GM19455 (cell line): ENCODE data around the gene KDM4B.

ENCODE experiments used
- ATAC-seq: cut with Tn5 transposase; IDR thresholded peaks from one replicate; pipeline ENCODE4 v1.9.1; 2021; ENCODE audit not compliant: unreplicated experiment

KDM4B gene

DNA sequence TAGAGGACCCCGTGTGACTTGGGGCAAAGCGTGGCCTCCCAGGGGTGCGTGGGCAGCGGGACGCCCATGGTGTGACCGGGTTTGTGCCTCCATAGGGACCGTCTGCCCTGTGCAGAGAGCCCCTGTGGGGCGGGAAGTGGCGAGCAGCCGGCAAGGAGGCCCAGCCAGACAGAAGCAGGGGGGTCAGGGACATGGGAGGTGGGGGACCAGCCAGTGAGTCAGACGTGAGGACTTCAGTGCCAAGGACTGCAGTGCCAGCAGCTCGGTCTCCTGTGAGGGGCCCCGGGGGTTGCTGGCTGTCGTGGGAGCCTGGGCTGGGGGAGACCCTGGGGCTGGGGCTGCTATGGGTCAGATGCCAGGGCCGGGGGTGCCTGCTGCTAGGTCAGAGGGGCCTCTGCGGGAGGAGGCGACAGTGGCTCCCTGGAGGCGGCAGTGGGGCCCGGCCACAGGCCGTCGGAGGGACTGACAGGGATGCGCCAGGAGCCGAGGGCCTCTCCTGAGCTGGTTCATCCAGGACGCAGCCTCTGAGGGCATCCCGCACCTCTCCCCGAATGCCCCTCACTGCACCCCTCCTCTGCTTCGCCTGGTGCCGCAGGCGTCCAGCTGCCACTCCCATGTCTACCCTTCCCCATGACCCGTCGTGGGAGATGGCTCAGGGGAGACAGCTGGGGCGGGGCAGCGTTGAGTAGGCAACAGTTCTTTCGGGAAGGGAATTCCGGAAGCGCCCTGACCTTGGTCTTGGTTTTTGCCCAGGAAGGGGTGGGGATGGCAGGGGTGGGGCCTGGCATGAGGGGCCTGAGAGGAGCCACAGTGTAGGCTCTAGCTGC lies 80.0 kb downstream of the KDM4B start:
- no peak for ATAC-seq

DNA sequence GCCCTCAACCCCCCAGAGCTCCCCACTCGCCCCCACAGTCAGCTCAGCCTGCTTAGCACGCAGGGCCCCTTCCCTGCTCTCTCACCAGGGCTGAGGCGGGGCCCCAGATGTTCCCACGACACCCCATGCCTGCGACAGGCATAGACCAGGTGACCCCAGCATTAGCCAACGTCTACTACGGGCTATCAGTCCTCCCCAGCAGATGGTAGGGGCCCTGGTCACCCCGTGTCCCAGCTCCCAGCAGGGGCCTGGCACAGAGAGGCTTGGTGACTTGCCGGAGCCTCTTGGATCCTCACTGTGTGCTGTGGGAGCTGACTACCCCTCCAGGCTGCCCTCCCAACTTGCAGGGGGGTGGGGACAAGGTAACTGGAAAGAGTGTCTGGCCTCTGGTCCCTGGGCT lies 80.6 kb downstream of the KDM4B start:
- no peak for ATAC-seq

DNA sequence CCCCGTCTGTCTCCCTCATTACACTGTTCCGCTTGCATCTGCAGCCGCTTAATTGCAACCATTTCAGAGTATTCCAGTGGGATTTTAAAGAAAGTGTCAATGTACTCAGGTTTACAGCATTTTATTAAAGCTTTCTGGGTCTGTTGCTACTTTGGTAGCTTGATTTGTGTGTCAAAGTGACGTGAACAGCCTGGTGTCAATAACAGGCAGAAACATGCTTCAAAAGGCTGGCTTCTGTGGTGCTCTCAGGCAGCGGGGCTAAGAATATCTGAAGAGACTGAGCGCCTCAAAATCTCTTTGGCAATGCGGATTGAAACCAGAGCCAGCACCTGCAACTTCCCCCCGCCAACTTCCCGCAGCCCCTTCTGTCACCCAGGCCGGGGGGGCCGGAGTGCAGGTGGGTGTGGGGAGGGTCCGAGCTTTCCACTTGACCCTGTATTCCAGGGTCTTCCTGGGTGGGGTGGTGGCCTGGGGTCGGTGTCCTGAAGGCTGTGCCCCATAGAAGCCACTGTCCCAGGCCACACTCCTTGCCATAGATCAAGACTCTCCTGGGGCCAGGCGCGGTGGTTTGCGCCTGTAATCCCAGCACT lies 81.2 kb downstream of the KDM4B start:
- ATAC-seq, result no peak

DNA sequence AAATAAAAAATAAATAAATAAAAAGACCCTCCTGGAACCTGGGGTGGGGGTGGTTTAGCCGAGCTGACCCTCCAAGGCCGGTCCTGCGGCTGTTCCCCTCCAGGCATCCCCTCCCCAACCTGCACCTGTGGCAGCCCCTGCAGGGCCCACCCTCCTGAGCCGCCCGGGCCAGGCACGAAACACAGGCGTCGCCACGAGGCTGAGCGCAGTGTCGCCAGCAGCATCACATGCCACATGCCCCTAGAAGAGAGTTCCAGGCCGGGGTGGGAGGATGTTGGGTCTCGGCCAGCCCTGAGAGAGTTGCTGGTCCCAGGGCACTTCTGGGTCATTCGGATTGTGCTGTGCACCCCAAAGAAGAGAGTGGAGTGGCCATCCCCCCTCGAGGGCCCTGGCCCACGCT lies 82.0 kb downstream of the KDM4B start:
- ATAC-seq, result no peak

DNA sequence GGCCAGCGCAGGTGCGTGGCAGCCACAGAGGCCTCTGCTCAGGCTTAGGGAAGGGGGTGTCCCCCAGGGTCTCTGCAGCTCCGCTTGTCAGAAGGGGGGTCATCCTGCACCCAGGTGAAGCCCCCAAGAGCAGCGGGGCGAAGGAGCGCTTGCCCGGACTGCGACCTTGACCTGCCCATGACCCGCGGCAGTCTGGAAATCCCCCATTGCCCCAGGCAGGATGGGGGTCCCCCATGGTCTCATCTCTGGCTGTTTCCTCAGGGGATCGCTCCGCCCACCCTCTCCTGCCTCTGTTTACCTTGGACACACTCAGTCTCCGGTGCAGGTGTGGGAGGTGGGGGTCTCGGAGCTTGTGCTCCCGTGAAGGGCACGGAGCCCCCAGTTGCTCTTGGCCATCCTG lies 82.7 kb downstream of the KDM4B start:
- no peak for ATAC-seq

DNA sequence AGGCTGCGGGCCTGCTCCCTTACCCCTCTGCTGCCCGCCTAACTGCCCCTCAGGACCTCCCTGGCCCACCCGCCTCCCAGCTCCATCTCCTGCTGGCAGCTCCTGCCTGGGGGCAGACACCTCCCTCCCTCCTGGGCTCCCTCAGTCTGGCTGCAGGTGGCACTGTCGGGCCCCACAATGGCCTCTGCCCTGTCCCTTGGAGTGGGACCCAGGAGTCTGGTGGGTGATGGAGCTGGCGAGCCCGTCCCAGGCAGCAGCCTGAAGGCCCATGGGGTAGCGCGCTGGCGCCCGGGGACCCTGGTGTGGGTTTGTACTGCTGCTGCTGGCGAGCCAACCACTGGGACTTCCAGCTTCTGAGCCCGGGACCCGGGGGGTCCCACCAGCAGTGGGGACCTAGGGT lies 83.6 kb downstream of the KDM4B start:
- ATAC-seq, result no peak

DNA sequence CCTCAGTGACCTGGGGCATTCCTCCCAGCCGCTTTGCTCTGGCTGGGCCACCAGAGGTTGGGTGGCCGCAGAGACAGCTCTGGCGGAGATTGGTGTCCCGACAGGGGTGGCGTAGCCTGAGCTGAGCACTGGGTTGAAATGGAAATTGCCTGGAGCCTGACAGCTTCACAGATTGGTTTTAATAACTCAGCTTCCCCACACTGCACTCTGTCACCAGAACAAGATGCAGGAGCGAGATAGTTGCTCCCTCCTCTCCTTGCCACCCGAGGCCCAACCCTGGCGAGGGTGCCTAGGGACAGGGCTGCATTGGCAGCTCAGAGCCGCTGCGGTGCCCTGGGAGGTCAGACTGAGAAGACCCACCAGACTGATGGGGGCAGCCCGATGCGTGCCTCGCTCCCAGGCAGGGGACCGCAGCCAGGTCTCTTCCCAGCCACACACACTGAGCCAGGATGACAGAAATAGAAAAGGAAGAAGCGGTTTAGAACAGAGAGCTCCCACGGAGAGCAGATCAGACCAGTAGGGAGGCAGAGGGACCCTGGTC lies 84.1 kb downstream of the KDM4B start:
- ATAC-seq, result no peak

DNA sequence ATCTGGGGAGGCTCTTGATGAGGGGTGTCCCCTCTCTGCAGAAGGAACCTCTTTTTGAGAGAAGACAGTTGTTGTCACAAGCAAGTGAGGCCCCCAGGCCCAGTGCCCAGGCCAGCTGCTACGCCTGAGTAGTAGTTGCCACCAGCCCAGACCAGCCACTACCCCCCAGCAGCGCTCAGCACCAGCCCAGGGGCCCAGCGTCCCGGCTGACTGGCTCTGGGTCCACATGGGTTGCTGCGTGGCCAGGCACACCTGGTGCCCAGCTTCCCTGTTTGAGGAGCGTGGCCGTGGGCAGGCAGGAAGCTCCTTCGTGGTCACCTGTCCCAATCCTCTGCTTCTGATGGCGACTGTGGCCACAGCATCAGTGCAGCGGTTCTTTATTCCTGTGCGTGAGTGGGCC lies 84.7 kb downstream of the KDM4B start:
- ATAC-seq, result no peak

DNA sequence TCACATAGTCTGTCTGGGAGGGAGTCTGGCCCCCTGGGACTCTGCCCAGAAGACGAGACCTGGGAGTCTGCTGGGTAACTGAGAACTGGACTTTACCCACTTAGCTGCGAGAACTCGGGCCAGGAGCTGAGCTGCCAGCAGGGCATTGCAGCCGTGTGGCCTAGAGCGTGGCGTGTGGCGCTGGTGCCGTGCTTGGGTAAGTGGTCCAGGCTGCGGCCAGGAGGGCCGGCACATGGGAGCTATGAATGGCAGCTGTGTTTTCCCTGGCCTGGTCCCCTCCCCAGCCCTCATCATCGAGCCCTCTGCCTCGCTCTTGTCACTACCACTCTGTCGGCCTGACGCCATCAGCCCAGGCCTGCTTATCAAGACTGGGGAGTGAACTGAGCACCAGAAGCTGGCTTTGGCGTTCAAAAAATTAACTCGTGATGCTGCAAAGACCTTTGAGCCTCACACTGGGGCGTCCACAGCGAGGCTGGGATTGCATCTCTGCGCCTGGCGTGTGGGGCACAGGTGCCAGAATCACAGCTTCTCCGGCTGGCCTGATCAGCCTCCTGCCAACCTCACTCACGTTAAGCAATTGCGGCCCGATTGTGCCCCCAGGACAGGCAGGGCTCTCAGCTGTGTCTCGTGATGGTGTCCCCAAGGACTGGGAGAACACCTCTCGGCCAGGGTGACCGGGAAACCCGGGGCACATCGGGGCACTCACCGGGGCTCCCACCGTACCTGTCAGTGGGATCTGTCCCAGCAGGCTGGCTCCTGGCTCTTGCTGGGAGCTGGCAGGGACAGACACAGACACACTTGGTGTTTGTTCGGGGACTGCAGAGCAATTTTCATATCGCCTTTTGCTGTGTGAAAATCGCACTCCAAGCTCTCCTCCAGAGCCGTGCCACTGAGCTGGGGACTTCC lies 85.9 kb downstream of the KDM4B start:
- no peak for ATAC-seq

DNA sequence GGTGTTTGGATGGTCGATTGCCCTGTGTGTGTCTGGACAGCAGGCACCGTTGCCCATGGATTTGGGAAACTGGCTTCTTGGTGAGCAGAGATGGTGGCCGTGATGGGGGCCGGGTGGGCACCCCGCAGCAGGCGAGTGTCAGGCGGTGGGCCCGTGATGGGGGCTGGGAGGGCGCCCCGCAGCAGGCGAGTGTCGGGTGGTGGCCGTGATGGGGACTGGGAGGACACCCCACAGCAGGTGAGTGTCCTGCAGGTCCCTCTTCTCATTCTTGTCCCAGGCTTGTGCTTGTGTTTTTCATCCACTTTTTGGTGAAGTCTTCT lies 86.5 kb downstream of the KDM4B start:
- ATAC-seq, result no peak

DNA sequence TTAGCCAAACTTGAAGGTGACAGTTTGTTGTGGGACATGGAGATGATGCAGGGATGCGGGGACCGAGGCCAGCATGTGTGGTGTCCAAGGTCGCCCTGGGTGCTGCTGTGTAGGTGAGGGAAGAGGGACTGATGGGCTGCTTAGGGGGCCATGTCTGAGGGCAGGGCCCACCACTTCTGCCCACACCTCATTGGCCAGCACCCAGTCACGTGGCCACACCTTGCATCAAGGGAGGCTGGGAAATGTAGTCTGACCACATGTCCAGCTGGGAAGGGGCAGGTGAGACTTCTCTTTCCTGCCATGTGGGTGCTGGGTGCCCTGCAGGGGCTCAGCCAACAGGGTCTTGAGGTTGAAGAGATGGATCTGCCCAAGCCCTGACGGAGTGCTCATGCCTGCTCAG lies 88.9 kb downstream of the KDM4B start:
- ATAC-seq, result no peak

DNA sequence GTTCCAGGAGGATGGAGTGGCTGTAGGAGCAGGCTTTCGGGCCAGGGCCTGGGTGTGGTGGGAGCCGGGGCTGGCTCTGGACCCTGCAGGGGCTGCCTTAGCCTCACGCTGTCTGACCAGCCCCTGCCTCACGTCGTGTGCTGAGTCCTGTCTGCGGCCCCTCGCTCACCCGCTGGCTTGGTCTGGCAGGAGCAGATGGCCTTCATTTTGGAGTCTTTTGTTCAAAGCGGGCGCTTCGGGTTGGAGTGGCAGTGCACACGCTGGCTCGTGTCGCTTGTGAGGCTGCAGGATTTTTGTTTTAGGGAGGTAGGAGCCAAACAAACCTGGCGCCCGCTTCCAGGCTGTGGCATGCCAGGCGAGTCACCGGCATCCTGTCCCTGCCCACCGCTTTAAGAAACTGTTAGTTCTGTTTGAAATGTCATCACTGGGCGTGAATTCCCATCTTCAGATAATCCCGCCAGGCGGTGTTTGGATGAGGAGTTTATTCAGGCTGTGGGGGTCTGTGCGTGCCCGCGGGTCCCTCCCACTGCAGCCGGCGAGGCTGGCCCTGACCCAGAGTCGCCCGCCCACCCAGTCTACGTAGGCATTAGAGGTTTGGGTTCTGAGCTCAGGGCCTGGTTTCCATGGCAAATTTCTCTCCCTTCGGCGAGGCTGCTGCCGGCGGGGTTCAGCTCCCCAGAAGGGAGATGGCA lies 89.8 kb downstream of the KDM4B start:
- ATAC-seq, result no peak

DNA sequence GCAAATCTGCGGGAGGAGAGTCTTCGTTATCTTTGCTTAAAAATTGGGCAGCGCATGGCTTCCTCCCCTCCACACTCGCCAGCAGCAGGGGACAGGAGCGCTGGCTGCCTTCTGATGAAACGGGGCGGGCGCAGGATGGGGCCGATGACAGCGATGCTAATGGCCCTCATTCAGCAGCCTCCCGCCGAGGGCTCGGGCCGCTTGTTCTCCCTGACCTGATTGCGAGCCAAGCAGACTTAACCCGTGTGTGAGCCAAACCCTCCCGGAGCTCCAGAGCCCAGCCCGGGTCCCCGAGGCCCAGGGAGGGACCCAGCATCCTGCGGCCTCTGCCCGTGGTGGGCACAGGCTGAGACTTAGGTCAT lies 90.3 kb downstream of the KDM4B start:
- ATAC-seq, result no peak

DNA sequence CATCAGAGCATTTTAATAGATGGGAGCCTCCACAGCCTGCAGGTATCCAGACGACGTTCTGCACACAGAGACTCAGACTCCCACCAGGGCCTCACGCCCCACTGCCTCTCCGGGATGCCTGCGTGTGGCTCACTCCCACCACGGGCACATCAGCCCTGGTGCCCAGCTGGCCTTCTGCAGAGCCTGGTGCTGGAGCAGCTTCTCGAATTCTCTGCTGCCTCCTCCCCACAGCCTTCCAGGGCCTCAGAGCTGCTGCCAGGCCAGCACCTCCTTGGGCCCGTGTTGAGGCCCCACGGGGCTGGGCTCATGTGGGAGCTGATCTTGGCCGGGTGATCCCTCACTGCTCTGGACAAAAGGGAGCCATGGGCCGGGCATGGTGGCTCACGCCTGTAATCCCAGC lies 90.9 kb downstream of the KDM4B start:
- ATAC-seq, result no peak

DNA sequence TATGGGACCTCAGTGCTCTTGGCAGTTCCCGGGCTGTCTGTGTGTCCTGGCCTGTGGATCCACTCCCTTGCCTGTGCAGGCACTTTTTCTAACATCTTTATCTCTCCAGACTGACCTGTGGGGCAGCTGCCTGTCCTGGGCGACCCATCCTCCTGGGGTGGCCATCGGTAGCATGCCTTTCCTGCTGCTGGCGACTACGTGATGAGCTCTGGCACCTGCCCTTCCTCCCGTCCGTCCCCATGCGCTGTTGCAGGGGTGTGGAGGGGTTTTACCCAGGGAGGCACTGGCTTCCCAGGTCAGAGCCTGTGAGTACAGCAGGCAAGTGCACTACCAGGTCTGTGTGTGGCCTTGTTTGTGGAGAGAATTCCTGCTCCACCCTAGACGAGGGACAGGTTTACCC lies 93.3 kb downstream of the KDM4B start:
- no peak for ATAC-seq

DNA sequence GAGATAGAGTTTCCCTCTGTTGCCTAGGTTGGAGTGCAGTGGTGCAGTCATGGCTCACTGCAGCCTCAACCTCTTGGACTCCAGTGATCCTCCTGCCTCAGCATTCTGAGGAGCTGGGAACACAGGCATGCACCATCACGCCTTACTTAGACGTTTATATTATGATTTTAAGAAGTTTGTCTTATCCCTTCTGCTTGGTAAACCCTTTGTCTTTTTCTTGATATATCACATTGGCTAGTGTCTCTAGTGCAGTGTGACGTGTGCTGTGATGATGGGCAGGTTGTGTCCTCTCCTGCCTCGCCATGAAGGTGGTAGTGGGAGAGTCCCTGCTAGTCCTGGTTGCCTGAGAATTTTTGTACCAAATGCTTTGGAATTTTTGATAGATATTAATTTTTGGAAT lies 93.9 kb downstream of the KDM4B start:
- no peak for ATAC-seq

DNA sequence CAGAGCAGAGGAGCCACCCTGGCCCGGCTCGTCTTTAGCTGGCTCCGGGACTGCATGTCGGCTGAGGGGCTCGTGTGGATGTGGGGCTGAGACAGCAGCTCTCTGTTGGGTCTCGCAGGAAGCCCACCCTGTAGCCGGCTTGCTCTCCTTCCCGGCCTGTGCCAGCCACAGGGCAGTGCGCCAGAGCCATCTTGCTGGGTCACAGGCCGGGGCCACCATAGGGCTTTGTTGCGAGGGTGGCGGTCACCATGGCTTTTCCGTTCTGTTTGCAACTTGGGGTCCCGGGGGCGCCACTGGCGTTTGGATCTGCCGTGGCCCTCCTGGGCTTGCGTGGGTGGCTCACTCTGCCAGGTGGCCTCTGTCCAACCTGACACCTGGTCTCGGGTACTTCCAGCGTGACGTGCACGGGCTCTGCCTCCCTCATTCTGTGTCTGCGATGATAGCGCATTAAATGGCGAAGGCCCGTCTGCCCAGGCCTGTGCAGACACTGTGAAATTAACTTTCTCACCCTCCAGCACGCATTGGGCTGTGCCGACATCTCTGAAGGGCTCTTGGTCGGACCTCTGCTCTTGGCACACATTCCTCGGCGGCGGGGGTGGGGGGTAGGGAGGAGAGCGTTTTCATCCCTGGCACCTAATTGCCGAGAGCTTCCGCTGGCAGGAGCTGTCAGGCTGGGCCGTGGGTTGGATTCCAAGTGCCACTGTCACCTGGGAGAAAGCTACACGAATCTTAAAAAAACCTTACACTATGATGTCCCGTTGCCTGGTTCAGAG lies 95.1 kb downstream of the KDM4B start:
- no peak for ATAC-seq

DNA sequence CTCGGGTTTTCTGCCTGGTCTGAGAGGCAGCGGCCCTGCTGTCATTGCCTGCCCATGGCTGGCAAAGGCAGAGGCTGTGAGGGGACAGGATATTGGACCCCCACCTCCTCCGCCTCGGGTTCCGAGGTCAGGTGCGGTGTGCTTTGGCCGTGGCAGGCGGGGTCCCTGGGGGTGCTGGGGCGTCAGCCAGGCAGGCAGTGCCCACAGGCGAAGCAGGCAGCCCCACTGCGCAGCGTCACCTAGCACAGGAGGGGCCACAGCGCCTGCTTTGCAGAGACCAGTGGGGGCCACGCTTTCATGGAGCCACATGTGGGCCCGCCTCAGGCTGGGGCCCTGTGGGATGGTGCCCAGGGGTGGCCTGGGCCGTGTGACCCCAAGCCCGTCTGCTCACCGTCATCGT lies 96.0 kb downstream of the KDM4B start:
- ATAC-seq, result no peak

DNA sequence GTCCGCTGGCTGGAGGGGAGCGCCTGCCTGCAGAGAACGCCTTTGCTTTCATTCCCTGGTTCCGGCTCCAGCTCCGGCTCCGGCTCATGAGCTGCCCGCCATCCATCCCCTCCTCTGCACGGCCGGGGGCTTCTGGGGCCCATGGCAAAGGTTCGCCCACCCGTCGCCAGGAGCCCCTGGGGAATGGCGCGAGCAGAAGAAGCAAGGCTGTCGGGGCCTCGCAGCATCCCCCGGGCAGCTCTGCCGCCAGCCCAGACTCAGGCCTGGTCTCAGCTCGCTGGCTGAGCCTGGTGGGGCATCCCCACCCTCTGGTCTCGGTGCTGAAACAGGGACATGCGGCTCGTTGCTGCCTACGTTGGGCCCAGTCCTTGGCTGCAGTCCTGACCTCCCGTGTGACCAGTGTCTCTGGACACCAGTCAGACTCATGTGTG lies 96.8 kb downstream of the KDM4B start:
- no peak for ATAC-seq

DNA sequence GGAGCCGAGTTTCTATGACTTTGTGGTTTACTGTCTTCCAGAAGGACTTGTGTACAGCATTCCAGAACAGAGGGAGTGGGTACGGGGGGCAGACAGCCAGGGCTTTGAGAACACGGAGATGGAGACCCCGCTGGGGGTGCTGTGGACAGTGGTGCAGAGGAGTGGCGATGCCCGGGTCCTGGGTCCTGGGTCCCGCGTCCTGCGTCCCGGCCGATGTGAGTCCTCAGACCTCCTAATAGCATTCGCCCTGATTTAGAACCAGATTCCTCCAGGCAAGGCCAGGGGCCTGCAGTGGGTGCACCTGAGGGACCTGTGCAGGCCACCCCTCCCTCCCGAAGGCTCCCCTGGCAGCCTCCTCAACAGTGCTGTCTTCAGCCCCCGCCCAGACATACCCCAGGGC lies 97.9 kb downstream of the KDM4B start:
- ATAC-seq, result no peak
